HL-60/S4 treated with retinoic acid at 250 ng/mL for 4 days and 3 days (cell line): Measurements from ENCODE around the gene HEBP1.

Source experiments
- in situ Hi-C: fragments of 300-500 bp; cut with MboI; formaldehyde crosslinking; loops from 2 replicates; pipeline ENCODE4 v1.7.0; 2022; ENCODE audit warnings: low sequenced_read_pairs

The HEBP1 gene

GRCh38 chr12:12960639-12961209, 39.3 kb downstream of the HEBP1 start:
- in situ Hi-C loops = no loop called here

- in situ Hi-C loops = no loop called here
These were observed 41.2 kb downstream of the HEBP1 start for GRCh38 chr12:12958886-12959285.

- in situ Hi-C loops = no loop called here
These were observed 45.0 kb downstream of the HEBP1 start for GRCh38 chr12:12954878-12955625.

- in situ Hi-C loops = no loop called here
These were observed 45.7 kb downstream of the HEBP1 start for GRCh38 chr12:12954356-12954755.

- in situ Hi-C loops = no loop called here
These were observed 48.0 kb downstream of the HEBP1 start, which contains the start of gene GPRC5D for GRCh38 chr12:12952036-12952435. Gene GPRC5D, minus strand, starts transcription at chr12:12952170. Its CDS starts 1,786 bp downstream, at chr12:12950384.

GRCh38 chr12:12951504-12951903, 48.6 kb downstream of the HEBP1 start:
- in situ Hi-C loops = no loop called here

GRCh38 chr12:12947902-12948301, 52.2 kb downstream of the HEBP1 start:
- in situ Hi-C loops = no loop called here

- in situ Hi-C loops = no loop called here
These were observed 53.2 kb downstream of the HEBP1 start for GRCh38 chr12:12946686-12947355.

GRCh38 chr12:12945591-12945990, 54.5 kb downstream of the HEBP1 start:
- in situ Hi-C loops = no loop called here

- in situ Hi-C loops = no loop called here
These were observed 56.3 kb downstream of the HEBP1 start for GRCh38 chr12:12943586-12944260.

- in situ Hi-C loops = no loop called here
These were observed 58.4 kb downstream of the HEBP1 start for GRCh38 chr12:12941450-12942350.

- in situ Hi-C loops = no loop called here
These were observed 60.2 kb downstream of the HEBP1 start for GRCh38 chr12:12939888-12940287.

GRCh38 chr12:12938541-12938940, 61.5 kb downstream of the HEBP1 start:
- in situ Hi-C loops = no loop called here

- in situ Hi-C loops = no loop called here
These were observed 63.0 kb downstream of the HEBP1 start for GRCh38 chr12:12936983-12937491.

GRCh38 chr12:12934556-12934955, 65.5 kb downstream of the HEBP1 start:
- in situ Hi-C loops = no loop called here

- in situ Hi-C loops = no loop called here
These were observed 66.3 kb downstream of the HEBP1 start for GRCh38 chr12:12933742-12934141.

- in situ Hi-C loops = no loop called here
These were observed 69.3 kb downstream of the HEBP1 start for GRCh38 chr12:12930633-12931219.

GRCh38 chr12:12929696-12930095, 70.4 kb downstream of the HEBP1 start:
- in situ Hi-C loops = no loop called here

- in situ Hi-C loops = no loop called here
These were observed 72.6 kb downstream of the HEBP1 start for GRCh38 chr12:12927211-12928079.
